Measurements from ENCODE around the gene GALC. TPM values are rescaled to one million over a fixed set of nuclear protein-coding genes. Genes with fewer than 3 reads are reported as not detected.
A peak's percentile ranks its signal among the peaks of the same experiment; 100 is the strongest.
"Not testable (repeated sequence)": the region's sequence is repeated elsewhere in the genome, so short reads cannot be mapped to it uniquely, and the experiment has no call there.

GALC gene
- total and polyA plus RNA-seq, 3 experiments from 2014 or later, result 12.4 to 27.7 (median 13.0) TPM

GRCh38 chr14:88030079-88030478 is 37.1 kb upstream of the GALC start:
- no peak overlapping the region for H3K27ac ChIP-seq (ENCODE audit: low read depth, low read length)
- no peak overlapping the region for H3K4me3 ChIP-seq (ENCODE audit: low read length)
- no peaks in the 10 kb centered on the region for H3K27me3 Mint-ChIP-seq
- DNase-seq, result peak in 2 of 5 donors; percentile 18 to 46
- H3K9me3 Mint-ChIP-seq, result no peaks in the 10 kb centered on the region
- H3K36me3 ChIP-seq (ENCODE audit: insufficient read depth, low read length), result no peaks in the 10 kb centered on the region
- ChIA-PET CTCF (interaction anchor here (0.9 to 1.1 kb wide), 2 partner anchors 9 to 16 kb away, joined by 3 read pairs; no protein-coding TSS in a partner anchor), POLR2A (no interaction called here)
- peaks cover 56 to 67% (median 66%) of the 10 kb centered on the region in 3 donors for H3K4me1 Mint-ChIP-seq
- peak overlapping the region; percentile 9 to 73 (median 31) for H3K4me3 Mint-ChIP-seq
- H3K36me3 Mint-ChIP-seq, result peaks cover 0 to 9% (median 2%) of the 10 kb centered on the region in 3 donors
- no peaks in the 10 kb centered on the region for H3K9me3 ChIP-seq (ENCODE audit: low read length)
- H3K4me1 ChIP-seq (ENCODE audit: insufficient read depth, low read length), result peaks cover 48% of the 10 kb centered on the region
- H3K27me3 ChIP-seq (ENCODE audit: insufficient read depth, low read length, poor library complexity, severe bottlenecking), result no peaks in the 10 kb centered on the region
- H3K27ac Mint-ChIP-seq, result peak overlapping the region; percentile 65 to 96 (median 88)

DNA sequence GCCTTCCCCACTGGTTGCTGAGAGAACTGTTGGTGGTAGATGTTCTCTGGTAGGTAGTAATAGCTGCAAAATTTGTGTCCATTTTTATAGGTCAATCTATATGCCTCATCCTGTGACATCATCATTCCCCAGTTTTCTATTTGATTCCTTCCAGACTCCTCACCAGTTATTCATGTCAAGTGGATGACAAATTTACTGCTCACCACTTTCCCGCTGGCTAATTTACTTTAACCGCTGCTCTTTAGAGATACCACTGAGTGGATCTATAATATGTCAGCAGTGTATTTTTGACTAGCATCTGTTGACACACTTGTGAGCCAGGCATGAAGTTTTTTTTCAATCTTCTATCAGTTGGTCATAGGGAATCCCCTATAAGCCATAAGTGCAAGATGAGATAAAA is 36.5 kb upstream of the GALC start:
- no peaks in the 10 kb centered on the region for H3K27me3 Mint-ChIP-seq
- Histone ChIP-seq H3K36me3 (ENCODE audit: insufficient read depth, low read length) (no peaks in the 10 kb centered on the region), H3K27ac (ENCODE audit: low read depth, low read length) (no peak overlapping the region), H3K4me3 (ENCODE audit: low read length) (no peak overlapping the region), H3K9me3 (ENCODE audit: low read length) (no peaks in the 10 kb centered on the region), H3K4me1 (ENCODE audit: insufficient read depth, low read length) (peaks cover 48% of the 10 kb centered on the region), H3K27me3 (ENCODE audit: insufficient read depth, low read length, poor library complexity, severe bottlenecking) (no peaks in the 10 kb centered on the region)
- peaks cover 0 to 6% (median 2%) of the 10 kb centered on the region in 3 donors for H3K36me3 Mint-ChIP-seq
- ChIA-PET POLR2A (no interaction called here), CTCF (interaction anchor here (0.9 to 1.1 kb wide), 2 partner anchors 10 to 16 kb away, joined by 3 read pairs; no protein-coding TSS in a partner anchor)
- no peaks in the 10 kb centered on the region for H3K9me3 Mint-ChIP-seq
- peaks cover 62 to 73% (median 72%) of the 10 kb centered on the region in 3 donors for H3K4me1 Mint-ChIP-seq
- DNase-seq, result no peak
- H3K27ac Mint-ChIP-seq, result peak overlapping the region in 7 of 8 donors; percentile 65 to 95 (median 88)
- peak overlapping the region in 5 of 7 donors; percentile 26 to 42 (median 31) for H3K4me3 Mint-ChIP-seq

DNA sequence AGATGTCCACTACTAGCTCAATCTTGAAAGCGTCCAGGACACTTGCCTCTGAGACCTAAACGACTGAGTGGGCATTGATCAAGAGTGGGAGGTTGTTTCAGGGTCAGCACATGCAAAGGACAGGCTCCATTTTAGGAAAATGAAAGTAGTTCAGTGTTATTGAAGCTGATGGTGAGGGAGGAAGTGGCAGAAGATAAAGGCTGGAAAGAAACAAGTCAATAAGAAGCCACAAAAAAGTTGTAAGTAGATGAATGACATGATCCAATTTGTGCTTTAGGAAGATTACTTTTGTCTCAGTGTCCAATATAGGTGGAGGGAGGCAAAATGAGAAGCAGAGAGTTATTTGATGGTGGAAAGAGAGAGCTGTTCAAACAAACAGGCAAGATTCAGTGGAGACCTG is 33.9 kb upstream of the GALC start:
- Histone ChIP-seq H3K27me3 (ENCODE audit: insufficient read depth, low read length, poor library complexity, severe bottlenecking) (no peaks in the 10 kb centered on the region), H3K36me3 (ENCODE audit: insufficient read depth, low read length) (no peaks in the 10 kb centered on the region), H3K4me1 (ENCODE audit: insufficient read depth, low read length) (peaks cover 62% of the 10 kb centered on the region), H3K9me3 (ENCODE audit: low read length) (no peaks in the 10 kb centered on the region), H3K4me3 (ENCODE audit: low read length) (peak overlapping the region; percentile 1), H3K27ac (ENCODE audit: low read depth, low read length) (no peak overlapping the region)
- Mint-ChIP-seq H3K27me3 (no peaks in the 10 kb centered on the region), H3K9me3 (no peaks in the 10 kb centered on the region), H3K36me3 (peaks cover 0 to 2% (median 0%) of the 10 kb centered on the region in 3 donors), H3K27ac (peak overlapping the region; percentile 17 to 98 (median 88)), H3K4me3 (peak overlapping the region; percentile 2 to 87 (median 72)), H3K4me1 (peaks cover 79 to 99% (median 97%) of the 10 kb centered on the region in 3 donors)
- POLR2A ChIA-PET, result interaction anchor here (0.6 to 1.0 kb wide), 2 partner anchors 23 to 34 kb away, joined by 3 to 4 read pairs; partner anchors contain the start of gene GALC
- CTCF ChIA-PET, result interaction anchor here (1.3 kb wide), 1 partner anchor 20 kb away, joined by 4 read pairs; no protein-coding TSS in a partner anchor
- DNase-seq, result peak in 1 of 5 donors; percentile 50

GRCh38 chr14:88025313-88025712 is 32.3 kb upstream of the GALC start:
- POLR2A ChIA-PET, result no interaction called here
- Mint-ChIP-seq H3K27ac (peak overlapping the region in 6 of 8 donors; percentile 65 to 88 (median 80)), H3K9me3 (no peaks in the 10 kb centered on the region), H3K36me3 (peaks cover 0 to 7% (median 0%) of the 10 kb centered on the region in 3 donors), H3K27me3 (no peaks in the 10 kb centered on the region), H3K4me3 (peak overlapping the region in 1 of 7 donors; percentile 12), H3K4me1 (peaks cover 81 to 100% (median 96%) of the 10 kb centered on the region in 3 donors)
- H3K4me1 ChIP-seq (ENCODE audit: insufficient read depth, low read length), result peaks cover 58% of the 10 kb centered on the region
- no peak overlapping the region for H3K27ac ChIP-seq (ENCODE audit: low read depth, low read length)
- CTCF ChIA-PET, result no interaction called here
- H3K9me3 ChIP-seq (ENCODE audit: low read length), result no peaks in the 10 kb centered on the region
- H3K4me3 ChIP-seq (ENCODE audit: low read length), result no peak overlapping the region
- H3K36me3 ChIP-seq (ENCODE audit: insufficient read depth, low read length), result no peaks in the 10 kb centered on the region
- no peak for DNase-seq
- H3K27me3 ChIP-seq (ENCODE audit: insufficient read depth, low read length, poor library complexity, severe bottlenecking), result no peaks in the 10 kb centered on the region

- H3K27ac Mint-ChIP-seq, result peak overlapping the region; percentile 67 to 97 (median 84)
- DNase-seq; H3K9me3 ChIP-seq (ENCODE audit: low read length); H3K27me3 Mint-ChIP-seq; CTCF ChIA-PET; H3K9me3 Mint-ChIP-seq; POLR2A ChIA-PET; H3K27ac ChIP-seq (ENCODE audit: low read depth, low read length); H3K27me3 ChIP-seq (ENCODE audit: insufficient read depth, low read length, poor library complexity, severe bottlenecking); H3K36me3 ChIP-seq (ENCODE audit: insufficient read depth, low read length); H3K4me3 ChIP-seq (ENCODE audit: low read length); H3K36me3 Mint-ChIP-seq: not testable (repeated sequence)
- H3K4me1 ChIP-seq (ENCODE audit: insufficient read depth, low read length), result peaks cover 50% of the 10 kb centered on the region
- H3K4me3 Mint-ChIP-seq, result peak overlapping the region in 6 of 7 donors; percentile 19 to 70 (median 36)
- peaks cover 81 to 100% (median 96%) of the 10 kb centered on the region in 3 donors for H3K4me1 Mint-ChIP-seq
Measured at GRCh38 chr14:88024252-88025086, 31.5 kb upstream of the GALC start.

DNA sequence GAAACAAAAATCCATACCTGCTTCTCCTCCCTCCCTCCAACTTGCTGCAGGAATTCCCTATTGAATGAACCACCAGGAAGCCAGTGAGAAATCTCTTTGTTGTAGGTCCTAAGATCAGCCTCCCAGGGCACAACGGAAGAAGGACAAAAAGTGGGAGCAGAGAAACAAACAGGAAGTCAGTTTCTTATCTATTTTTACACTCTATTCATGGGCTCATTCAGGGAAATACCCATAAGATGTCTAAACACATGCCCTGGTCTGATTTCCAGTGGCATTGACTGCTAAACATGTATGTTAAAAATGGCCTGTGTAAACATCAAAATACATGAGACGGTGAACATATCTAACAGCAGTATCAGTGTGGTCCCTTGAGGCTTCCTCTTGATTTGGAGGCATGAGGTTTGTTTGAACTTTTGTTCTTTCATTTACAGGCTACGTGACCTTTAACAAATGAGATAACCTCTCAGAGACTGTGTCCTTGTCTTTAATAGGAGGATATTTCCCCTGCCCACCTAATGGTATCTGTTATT is 30.7 kb upstream of the GALC start:
- Histone ChIP-seq H3K4me3 (ENCODE audit: low read length) (no peak overlapping the region), H3K27me3 (ENCODE audit: insufficient read depth, low read length, poor library complexity, severe bottlenecking) (no peaks in the 10 kb centered on the region), H3K27ac (ENCODE audit: low read depth, low read length) (no peak overlapping the region), H3K4me1 (ENCODE audit: insufficient read depth, low read length) (peaks cover 45% of the 10 kb centered on the region), H3K36me3 (ENCODE audit: insufficient read depth, low read length) (no peaks in the 10 kb centered on the region), H3K9me3 (ENCODE audit: low read length) (no peaks in the 10 kb centered on the region)
- H3K4me3 Mint-ChIP-seq, result peak overlapping the region in 5 of 7 donors; percentile 2 to 70 (median 19)
- no peaks in the 10 kb centered on the region for H3K9me3 Mint-ChIP-seq
- H3K27ac Mint-ChIP-seq, result peak overlapping the region in 7 of 8 donors; percentile 67 to 97 (median 82)
- no peaks in the 10 kb centered on the region for H3K27me3 Mint-ChIP-seq
- peaks cover 82 to 97% (median 94%) of the 10 kb centered on the region in 3 donors for H3K4me1 Mint-ChIP-seq
- peak in 1 of 5 donors; percentile 15 for DNase-seq
- CTCF ChIA-PET, result no interaction called here
- POLR2A ChIA-PET, result no interaction called here
- peaks cover under 1 to 9% (median 5%) of the 10 kb centered on the region in 3 donors for H3K36me3 Mint-ChIP-seq

- H3K27ac ChIP-seq (ENCODE audit: low read depth, low read length), result no peak overlapping the region
- Mint-ChIP-seq H3K4me1 (peaks cover 76 to 90% (median 87%) of the 10 kb centered on the region in 3 donors), H3K4me3 (peak overlapping the region in 1 of 7 donors; percentile 55), H3K27me3 (no peaks in the 10 kb centered on the region), H3K9me3 (no peaks in the 10 kb centered on the region), H3K27ac (peak overlapping the region in 7 of 8 donors; percentile 19 to 97 (median 88)), H3K36me3 (peaks cover 16 to 34% (median 17%) of the 10 kb centered on the region in 3 donors)
- DNase-seq, result no peak
- no peaks in the 10 kb centered on the region for H3K27me3 ChIP-seq (ENCODE audit: insufficient read depth, low read length, poor library complexity, severe bottlenecking)
- POLR2A ChIA-PET, result no interaction called here
- H3K36me3 ChIP-seq (ENCODE audit: insufficient read depth, low read length), result no peaks in the 10 kb centered on the region
- CTCF ChIA-PET, result interaction anchor here (1.1 to 1.3 kb wide), 2 partner anchors 29 to 151 kb away, joined by 3 to 5 read pairs; no protein-coding TSS in a partner anchor
- no peaks in the 10 kb centered on the region for H3K9me3 ChIP-seq (ENCODE audit: low read length)
- H3K4me1 ChIP-seq (ENCODE audit: insufficient read depth, low read length), result peaks cover 16% of the 10 kb centered on the region
- H3K4me3 ChIP-seq (ENCODE audit: low read length), result no peak overlapping the region
Measured at GRCh38 chr14:88017535-88017934, 24.6 kb upstream of the GALC start.
